Endodermal cell (in vitro differentiated cells): ENCODE data around the gene CAP2. TPM values are rescaled to one million over a fixed set of nuclear protein-coding genes. Genes with fewer than 3 reads are reported as not detected.

Experiments
- DNase-seq: peaks from one replicate; pipeline ENCODE4 v3.0.0-alpha.2; 2017
- H3K27ac ChIP-seq: 2 replicates; pipeline ENCODE4 v1.5.1; 2013; ENCODE audit warnings: mild to moderate bottlenecking, low read depth, low read length, moderate library complexity
- H3K27me3 ChIP-seq: 2 replicates; pipeline ENCODE4 v1.6.1; 2013; ENCODE audit warnings: mild to moderate bottlenecking, low read length, moderate library complexity; ENCODE audit not compliant: insufficient read depth, control insufficient read depth, poor library complexity, severe bottlenecking
- H3K36me3 ChIP-seq: 2 replicates; pipeline ENCODE4 v1.7.0; 2013; ENCODE audit warnings: mild to moderate bottlenecking, low read length, moderate library complexity; ENCODE audit not compliant: control insufficient read depth, insufficient read depth
- H3K4me1 ChIP-seq: one replicate; pipeline ENCODE4 v1.7.0; 2013; ENCODE audit warnings: low read length; ENCODE audit not compliant: control insufficient read depth, insufficient read depth
- H3K4me3 ChIP-seq: 2 replicates; pipeline ENCODE4 v1.5.1; 2013; ENCODE audit warnings: mild to moderate bottlenecking, low read length, moderate library complexity
- H3K9ac ChIP-seq: 2 replicates; pipeline ENCODE4 v1.6.1; 2013; ENCODE audit warnings: mild to moderate bottlenecking, low read length, moderate library complexity; ENCODE audit not compliant: poor library complexity, severe bottlenecking; ENCODE audit errors: extremely low read depth
- H3K9me3 ChIP-seq: 2 replicates; pipeline ENCODE4 v1.6.1; 2013; ENCODE audit warnings: mild to moderate bottlenecking, low read length, moderate library complexity; ENCODE audit not compliant: control insufficient read depth
- H3K27ac Mint-ChIP-seq: 2 replicates; pipeline ENCODE4 v1.8.0; 2020; ENCODE audit warnings: mixed read lengths
- H3K27me3 Mint-ChIP-seq: 2 replicates; pipeline ENCODE4 v1.8.0; 2021; ENCODE audit warnings: mild to moderate bottlenecking, mixed read lengths; ENCODE audit not compliant: insufficient read depth
- H3K36me3 Mint-ChIP-seq: 2 replicates; pipeline ENCODE4 v1.8.0; 2020; ENCODE audit warnings: low read depth, mixed read lengths
- H3K4me1 Mint-ChIP-seq: 2 replicates; pipeline ENCODE4 v1.8.0; 2020; ENCODE audit warnings: mixed read lengths
- H3K4me3 Mint-ChIP-seq: 2 replicates; pipeline ENCODE4 v1.8.0; 2020; ENCODE audit warnings: mild to moderate bottlenecking, moderate library complexity, mixed read lengths
- H3K9me3 Mint-ChIP-seq: 2 replicates; pipeline ENCODE4 v1.8.0; 2020; ENCODE audit warnings: mild to moderate bottlenecking, mixed read lengths
- CTCF ChIP-seq: fragments of 200-600 bp; sonication (generic); conservative IDR thresholded peaks from 2 replicates; pipeline ENCODE4 v1.5.0; 2021; ENCODE audit warnings: antibody characterized with exemption, mild to moderate bottlenecking
- WGBS, 2 experiments: methylation state at CpG; one replicate each; pipeline versions ENCODE4 v1.1.5 to v1.1.7; 2013; ENCODE audit warnings: missing lambda C conversion rate in 2 of 2, mixed read lengths in 1 of 2; ENCODE audit not compliant: insufficient coverage in 1 of 2, insufficient read length in 1 of 2; 5-methylcytosine and 5-hydroxymethylcytosine counted together
- total RNA-seq, 2 donors: library from RNA; stranded (reverse); fragmentation: NEBNext Ultra II Directional in 1 of 2; extraction: Animal tissue kit (Norgen Biotek cat#: 25700) in 1 of 2; gene quantifications; 2 replicates in 1 of 2; 3 replicates in 1 of 2; pipeline ENCODE4 v1.2.1, GENCODE V29; 2021

CAP2 gene
- total RNA-seq, 2 donors from 2014 or later = 29.8 to 35.9 TPM

GRCh38 chr6:17606606-17607005, 213.2 kb downstream of the CAP2 start:
- H3K9me3 ChIP-seq = no peaks in the 10 kb centered on the region
- H3K9ac ChIP-seq = no peak overlapping the region
- no peak for TF ChIP-seq CTCF
- H3K36me3 ChIP-seq = peaks cover 68% of the 10 kb centered on the region
- WGBS, 2 experiments = 91 to 95% methylated on average over 3 to 4 of the region's 4 CpGs
- no peaks in the 10 kb centered on the region for H3K9me3 Mint-ChIP-seq
- no peak for DNase-seq
- H3K27me3 Mint-ChIP-seq = no peaks in the 10 kb centered on the region
- no peak overlapping the region for H3K4me3 ChIP-seq
- H3K4me1 Mint-ChIP-seq = peaks cover 3% of the 10 kb centered on the region
- no peaks in the 10 kb centered on the region for H3K27me3 ChIP-seq
- no peak overlapping the region for H3K27ac ChIP-seq
- no peaks in the 10 kb centered on the region for H3K4me1 ChIP-seq
- H3K4me3 Mint-ChIP-seq = no peak overlapping the region
- no peak overlapping the region for H3K27ac Mint-ChIP-seq
- peaks cover 24% of the 10 kb centered on the region for H3K36me3 Mint-ChIP-seq

Other genes with a start within 250 kb of the CAP2 start
- gene RBM24, start 112.2 kb upstream of the CAP2 start, total RNA-seq = 10 to 100 TPM; 15.2 to 18.9 TPM
- gene FAM8A1, start 206.7 kb downstream of the CAP2 start, total RNA-seq = 10 to 100 TPM; 10.4 to 12.1 TPM